ENCODE data around the gene CAMKK1.

Gene CAMKK1

GRCh38 chr17:3812771-3813170, 80.1 kb downstream of the CAMKK1 start:
- DNase-seq (ENCODE audit: low read depth, low spot score) = no peak

- DNase-seq (ENCODE audit: low read depth, low spot score) = no peak
Observed at GRCh38 chr17:3812284-3812683, 80.6 kb downstream of the CAMKK1 start.
